GM21786 (cell line): ENCODE results near the gene CDH10.
A peak's percentile ranks its signal among the peaks of the same experiment; 100 is the strongest.

Source experiments
- ATAC-seq: cut with Tn5 transposase; IDR thresholded peaks from one replicate; pipeline ENCODE4 v1.9.1; 2021; ENCODE audit not compliant: unreplicated experiment

CDH10 gene

DNA sequence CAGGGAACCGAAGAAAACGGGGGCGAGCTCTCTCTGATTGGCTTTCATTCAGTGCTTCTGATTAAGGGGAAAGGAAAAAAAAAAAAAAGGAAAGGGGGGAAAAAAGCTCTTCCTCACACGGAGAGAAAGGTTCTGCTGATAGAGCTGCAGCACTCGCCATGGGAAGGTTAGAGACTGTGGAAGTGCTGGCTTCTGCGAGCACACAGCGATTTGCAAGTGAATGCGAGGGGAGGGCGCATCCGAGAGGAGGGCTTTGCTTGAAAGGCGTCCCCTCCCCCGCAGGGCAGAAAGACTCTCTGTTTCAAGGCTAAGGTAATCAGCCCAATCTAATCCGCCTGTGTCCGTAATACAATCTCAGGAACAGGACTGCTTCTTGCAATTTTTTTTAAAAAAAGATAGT lies at the start of gene CDH10:
TSS of gene CDH10 (minus strand) at position 218 of the 400 bp plus-strand sequence. CDS start 51,488 bp downstream, outside the sequence.
- ATAC-seq: no peak

DNA sequence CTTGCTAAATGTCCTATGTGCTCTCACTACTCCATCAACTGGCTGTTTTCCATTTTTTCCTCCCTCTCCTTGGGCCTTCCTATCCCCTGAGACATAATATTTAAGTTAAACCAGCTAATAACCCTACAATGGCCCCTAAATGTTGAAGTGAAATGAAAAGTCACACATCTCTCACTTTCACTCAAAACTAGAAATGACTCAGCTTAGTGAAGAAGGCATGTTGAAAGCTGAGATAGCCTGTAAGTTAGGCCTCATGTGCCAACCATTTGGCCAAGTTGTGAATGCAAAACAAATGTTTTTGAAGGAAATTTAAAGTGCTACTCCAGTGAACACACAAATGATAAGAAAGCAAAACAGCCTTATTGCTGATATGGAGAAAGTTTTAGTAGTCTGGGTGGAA lies 48.8 kb upstream of the CDH10 start:
- ATAC-seq: no peak

DNA sequence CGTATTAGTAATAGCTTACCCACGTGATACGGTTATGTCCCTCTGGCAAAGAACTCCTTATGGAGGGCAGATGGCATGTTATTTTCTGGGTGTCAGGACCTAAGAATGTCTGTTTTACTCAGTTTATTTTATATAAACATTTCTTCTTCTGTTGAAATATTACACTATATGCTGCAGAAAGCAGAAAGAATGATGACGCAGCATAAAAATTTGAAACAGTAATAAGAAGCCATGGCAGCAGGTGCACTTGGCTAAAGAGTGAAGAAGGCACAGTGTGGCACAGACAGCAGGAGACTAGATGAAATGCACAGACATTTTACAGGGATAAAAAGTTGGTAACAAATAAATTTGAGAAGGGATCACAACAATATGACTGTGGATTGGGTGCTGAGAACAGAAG lies 46.3 kb upstream of the CDH10 start:
- ATAC-seq: no peak

DNA sequence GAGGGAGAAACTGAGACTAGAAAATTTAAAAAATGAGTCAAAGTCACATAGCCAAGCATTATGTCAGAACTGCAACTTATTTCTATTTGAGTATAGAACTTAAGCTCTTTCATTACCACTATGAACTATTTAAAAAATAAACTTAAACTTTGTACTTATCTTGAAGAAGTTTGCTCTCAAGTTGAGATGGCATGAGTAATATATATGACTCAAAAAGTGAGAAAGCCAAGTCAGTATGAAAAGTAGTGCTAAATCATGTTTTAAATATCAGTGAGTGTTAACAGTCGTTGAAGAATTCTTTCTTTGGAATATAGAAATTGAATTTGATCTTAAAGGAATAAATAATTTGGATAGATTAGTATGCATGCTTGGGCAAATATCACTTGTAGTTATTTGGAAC lies 36.3 kb upstream of the CDH10 start:
- no peak for ATAC-seq

DNA sequence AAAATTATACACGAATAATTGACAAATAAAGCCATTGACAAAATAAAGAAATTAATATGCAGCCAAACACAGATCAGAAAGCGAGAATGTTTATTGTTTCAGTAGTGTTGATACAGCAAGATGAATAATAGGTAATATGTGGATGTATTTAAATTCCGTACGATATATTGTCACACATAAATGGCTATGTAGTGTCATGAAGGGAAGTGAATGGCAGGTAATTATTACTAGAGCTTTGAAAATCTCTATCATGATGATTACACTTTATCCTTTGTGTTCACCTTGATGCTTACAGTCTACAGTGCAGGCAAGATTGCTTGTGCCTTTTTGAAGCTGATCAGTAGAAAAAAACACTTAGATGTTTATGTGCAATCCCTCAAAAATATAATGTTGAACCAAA lies 23.3 kb upstream of the CDH10 start:
- ATAC-seq: no peak

DNA sequence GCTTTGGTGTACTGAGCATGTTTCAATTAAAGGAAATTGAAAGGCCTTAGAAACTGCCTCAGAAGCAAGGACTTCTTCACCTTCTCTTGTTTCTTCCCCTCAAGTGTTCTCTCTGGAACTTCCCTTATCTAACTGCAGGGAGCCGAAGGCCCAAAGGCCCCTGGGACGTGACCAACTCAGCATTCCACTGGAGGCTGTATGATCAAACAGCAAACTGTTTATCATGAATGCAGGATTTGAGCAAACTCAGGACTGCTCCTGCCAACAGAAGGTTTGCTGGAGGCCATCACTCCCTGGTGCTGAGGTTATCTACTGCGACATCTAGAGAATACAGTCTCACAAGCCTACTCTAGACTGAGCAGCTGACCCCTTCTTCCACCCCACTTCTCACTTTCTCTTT lies 4.8 kb upstream of the CDH10 start:
- no peak for ATAC-seq

DNA sequence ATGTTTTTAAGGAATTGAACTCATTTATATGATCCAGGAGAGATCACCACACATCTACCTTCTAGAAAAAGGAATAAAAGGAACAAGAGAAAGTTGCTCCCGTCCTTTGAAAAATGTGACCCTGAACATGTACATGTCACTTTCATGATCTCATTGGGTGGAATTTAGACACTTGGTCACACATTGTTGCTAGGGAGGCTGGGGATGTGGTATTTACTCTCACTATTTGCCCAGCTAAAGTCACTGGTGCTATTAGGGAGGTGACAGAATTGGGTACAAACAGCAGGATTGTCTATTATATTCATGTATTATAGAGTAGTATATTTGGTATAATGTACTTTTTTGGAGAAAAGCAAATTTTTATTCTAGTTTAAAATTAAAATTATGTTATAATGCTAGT lies 2.1 kb upstream of the CDH10 start:
- ATAC-seq: no peak

DNA sequence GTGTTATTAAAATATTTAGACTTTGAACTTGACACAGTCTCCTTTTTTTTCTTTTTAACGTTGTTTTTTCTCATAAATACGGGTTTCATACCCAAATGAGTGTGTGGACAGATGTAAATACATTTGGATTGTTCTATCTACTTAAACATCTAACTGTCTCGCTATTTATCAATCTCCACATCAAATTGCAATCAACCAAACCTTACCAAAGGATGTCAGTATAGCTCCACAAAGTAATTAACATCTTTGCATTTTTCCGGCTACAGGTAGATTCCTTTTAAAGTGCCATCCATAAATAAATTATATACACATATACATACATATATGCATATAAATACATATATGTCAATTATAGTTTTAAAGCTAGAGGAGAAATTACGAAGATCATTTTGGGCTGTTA lies 705 bp upstream of the CDH10 start:
- no peak for ATAC-seq

DNA sequence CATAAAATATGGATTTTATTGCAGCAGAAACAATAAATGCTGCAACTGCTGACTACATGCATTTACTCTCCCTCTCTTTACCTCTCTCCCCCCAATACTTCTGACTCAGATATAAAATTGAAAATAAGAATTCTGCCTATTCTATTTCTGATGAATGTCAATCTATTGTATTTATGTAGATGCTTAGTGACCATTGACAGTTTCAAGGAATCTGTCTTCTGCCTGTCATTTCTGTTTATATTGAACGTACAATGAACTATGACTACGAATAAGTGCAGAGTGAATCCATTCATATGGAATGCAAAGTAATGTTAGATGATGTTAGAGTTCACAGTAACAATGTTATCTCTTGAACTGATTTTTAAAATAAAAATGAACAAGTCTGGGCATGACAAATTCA lies 898 bp downstream of the CDH10 start:
- no peak for ATAC-seq

DNA sequence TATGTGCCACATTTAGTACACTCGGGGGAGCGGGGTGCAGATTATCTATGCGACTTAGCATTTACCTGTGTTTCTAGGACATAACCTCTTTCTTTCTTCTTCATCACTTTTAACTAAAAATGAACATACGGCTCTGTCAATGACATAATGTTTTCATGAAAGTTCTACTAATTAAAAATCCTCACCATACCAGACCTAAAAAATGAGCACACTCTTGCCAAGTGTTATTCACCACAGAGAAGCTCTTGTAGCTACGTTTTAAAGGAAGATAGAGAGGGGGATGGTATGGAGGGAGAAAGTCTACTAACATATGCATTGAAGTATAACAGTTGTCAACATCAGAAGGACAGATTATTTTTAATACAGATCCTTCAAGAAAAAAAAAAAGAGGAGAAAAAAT lies 1.6 kb downstream of the CDH10 start:
- ATAC-seq: no peak

DNA sequence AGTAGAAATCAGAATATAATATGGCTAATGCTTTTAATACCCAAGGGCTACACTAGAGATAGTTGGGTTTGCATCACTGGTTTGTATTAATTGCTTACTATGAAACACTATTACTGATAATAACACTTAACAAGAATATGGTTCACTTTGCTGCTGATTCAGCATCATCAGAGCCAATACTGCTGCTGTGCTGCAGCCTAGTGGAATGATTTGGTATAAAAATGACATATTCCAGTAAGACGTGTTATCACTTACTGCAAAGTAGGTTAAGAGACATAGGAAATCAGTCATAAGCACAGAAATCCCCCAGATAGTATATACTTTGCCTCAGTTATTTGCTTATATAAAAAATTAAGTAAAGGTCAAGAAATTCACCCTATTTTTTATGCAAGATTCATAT lies 2.8 kb downstream of the CDH10 start:
- no peak for ATAC-seq

DNA sequence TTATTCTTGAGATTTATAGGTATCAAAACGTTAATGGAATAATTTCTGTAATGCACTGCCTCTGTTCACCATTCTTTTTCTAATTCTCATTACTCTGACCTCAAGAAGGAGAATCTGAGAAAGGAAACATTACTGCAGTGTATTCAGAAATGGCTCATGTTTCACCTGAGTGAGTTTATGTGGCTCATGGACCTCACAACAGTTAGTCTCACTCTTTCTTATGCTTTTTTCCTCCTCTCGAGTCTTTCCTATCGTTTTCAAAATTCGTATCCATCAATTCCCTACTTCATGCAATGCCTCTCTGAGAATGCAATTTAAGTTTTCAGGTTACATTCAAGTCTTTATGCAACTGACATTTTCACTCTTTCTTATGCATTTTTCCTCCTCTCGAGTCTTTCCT lies 9.6 kb downstream of the CDH10 start:
- no peak for ATAC-seq

DNA sequence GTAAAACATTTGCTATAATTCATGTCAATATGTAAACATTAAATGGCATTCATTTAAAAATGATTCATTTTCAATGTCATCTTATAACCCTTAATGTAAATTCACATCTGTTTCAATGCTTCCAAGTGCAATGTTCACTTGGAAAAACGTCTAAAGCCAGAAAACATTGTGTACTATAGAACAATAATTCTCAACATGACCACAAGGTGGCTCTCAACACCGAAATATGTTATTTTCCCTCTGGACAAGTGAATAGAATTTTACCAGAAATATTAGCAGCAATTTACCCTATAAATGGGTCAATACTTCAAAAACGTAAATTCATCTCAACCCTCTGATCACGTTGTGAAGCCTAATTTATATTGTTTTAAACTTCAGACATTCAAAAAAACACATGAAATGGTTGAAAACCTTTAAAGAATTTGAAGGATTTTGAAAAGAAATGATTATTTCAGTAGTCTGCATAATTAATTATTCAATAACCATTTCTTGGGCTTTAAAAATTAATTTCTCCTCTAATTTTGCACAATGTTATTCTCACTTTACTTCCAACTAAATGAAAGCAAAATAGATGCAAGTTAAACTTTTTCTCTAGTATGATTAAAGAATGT lies 11.0 kb downstream of the CDH10 start:
- peak; percentile 72 for ATAC-seq

DNA sequence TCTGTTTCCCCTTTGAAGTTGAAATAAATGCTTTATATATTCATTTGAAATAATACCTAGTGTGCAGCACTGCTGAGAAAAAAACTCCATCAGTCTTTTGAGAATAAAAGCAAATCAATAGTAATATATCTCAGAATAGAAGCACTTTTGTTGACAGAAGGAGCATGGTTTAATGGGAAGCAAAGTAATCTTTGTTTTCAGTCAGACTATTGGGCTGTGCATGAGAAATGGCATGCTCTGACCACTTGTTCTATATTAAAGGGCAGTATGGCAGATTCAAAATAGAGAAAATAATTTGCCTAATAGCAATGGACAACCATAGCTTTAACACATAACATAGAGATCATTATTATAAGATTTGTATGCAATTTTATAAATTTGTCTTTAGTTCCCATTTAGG lies 12.4 kb downstream of the CDH10 start:
- no peak for ATAC-seq

DNA sequence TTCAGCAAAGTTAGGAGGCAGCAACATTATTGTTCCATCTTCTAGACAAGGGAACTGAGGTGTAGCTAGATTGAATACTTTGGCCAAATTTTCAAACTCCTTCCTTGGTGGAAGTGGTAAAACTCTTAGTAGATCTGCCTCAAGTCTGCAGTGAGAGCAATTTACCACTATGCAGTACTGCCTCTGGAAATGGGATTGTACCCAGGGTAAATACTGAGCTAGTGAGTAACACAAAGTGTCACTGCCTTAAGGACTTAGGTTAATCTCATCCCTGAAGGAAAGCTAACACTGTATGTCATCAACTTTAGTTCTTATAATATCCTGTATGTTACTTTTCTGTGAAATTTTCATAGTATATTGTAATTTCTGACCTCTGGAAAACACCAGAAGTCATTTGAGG lies 13.9 kb downstream of the CDH10 start:
- ATAC-seq: no peak

DNA sequence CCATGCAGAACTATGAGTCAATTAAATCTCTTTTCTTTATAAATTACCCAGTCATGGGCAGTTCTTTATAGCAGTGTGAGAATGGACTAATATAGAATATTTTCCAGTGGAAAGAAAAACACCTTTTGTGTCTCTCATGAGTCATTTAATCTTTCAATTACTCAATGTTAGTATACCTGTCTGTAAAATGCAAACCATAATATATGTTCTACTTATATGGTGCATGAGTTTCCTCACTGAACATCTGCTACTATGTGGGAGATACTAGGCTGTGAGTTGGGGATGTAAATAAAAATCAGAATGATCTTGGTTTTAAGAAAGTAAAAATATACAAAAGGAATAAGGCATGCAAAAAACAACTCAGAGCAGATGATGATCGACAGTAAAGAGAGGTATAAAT lies 15.0 kb downstream of the CDH10 start:
- ATAC-seq: no peak

DNA sequence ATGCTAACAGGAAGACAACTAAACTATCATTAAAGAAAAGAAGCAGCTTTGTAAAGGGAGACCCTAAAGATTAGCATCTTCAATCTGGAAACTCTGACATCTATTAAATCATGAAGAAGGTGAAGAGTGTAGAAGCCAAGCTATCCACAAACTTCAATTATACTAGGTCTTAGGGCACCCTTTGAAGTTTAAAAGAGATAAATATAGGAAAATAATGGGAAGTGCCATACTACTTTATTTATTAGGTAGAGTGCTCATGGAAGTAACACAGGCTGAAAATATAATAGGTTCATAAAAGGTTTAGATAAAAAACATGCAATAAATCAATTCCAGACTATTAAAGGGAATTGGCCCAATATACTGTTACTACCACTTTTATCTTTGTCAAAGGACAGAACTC lies 19.9 kb downstream of the CDH10 start:
- ATAC-seq: no peak

DNA sequence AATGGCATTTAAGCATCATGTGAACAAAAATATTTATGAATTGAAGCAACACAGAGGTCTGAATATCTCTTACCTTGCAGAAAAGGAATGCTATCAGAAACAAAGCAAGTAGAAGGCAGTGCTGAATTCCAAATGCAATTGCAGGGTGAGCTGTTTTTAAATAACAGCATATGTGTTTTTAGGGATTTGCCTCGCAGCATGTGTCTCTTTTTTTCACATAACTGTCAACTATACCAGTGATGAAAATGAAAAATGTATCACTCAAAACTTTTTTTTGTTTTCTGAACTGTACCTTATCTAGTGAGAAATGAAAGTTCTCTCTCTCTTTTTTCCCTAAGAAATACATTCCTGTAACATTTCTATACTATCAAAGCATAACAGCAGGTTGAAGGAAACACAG lies 21.2 kb downstream of the CDH10 start:
- no peak for ATAC-seq

DNA sequence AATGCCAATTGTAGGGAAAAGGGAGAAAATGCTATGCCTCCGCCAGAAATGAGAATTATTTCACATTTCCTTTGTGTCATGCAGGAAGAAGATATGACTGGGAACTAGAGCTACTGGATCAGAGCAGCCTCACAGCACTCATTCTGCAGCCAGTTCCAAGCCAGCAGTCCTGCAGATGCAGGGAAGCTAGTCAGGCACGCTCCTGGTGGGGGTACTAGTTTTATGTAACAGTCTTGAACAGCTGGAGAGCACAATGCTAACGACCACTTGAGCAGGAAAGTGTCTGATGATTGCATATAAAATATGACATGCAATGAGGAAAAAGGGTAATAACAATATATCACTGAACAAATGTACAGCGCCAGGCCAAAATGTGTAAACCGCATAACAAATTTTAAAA lies 21.7 kb downstream of the CDH10 start:
- ATAC-seq: no peak

DNA sequence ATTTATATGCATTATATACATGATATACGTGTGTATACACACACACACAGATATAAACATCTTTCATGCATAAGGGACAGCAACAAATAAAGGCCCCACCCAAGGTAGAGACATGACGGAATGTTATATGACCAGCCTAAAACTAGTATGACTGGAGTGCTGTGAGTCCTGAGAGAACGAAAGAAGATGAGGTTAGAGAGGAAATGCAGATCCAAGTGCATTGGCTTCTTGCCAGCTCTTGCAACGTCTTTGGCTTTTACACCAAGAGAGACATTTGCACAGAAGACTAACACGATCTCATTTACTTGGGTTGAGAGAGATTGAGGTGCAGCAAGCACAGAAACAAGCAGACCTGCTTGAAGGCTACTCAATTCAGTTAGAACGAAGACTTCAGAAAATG lies 23.0 kb downstream of the CDH10 start:
- ATAC-seq: no peak

DNA sequence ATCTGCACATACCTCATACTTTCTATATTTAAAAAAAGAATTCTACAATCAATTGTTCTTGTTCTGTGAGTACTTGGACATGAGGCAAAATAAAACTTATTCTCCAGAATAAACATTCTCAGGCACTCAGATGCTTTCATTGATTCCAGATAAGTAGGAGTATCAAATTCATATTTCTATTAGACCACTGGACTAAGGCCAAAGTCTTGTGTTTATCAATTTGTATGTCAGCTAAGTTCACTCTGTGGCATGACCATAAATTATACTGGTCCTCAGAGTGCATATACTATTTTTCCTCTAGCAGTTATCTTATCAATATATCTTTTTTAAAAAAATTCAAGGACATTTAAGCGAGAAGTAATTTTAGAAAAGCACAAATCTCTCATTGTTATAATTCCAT lies 28.2 kb downstream of the CDH10 start:
- no peak for ATAC-seq

DNA sequence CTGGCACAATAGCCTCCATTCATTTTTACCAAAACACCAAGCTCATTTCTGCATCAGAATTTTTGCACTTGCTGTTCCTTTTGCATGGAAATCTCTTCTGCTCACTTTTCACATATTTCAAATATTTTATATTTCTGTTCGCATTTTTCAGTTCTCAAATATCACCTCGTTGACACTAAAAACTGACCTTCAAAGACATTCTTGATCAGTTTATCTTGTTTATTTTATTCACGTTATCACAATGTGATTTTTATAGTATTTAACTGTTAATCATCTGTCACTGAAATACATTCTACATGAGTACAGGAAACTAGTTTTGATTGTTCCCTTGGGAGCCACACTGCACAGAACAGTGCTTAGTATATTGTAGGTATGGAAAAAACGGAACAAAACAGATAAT lies 29.6 kb downstream of the CDH10 start:
- ATAC-seq: no peak

DNA sequence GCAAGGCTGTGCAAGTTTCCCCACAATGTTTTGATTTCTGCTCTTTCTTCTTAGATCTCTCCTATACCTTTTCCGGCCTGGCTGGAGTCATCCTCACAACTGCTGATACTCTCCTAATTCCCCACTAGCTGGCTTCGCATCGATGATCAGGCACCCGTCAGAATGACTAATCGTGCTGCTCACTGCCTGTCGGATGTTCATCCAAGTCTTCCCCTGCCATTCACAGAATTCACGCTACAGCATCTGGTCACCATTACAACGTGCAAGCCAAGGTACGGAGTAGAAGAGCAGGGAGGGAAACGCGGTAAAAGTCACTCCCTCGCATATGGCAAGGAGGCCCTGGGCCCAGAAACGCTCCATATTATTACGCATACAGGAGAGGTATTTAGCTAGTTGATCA lies 35.1 kb downstream of the CDH10 start:
- ATAC-seq: no peak

DNA sequence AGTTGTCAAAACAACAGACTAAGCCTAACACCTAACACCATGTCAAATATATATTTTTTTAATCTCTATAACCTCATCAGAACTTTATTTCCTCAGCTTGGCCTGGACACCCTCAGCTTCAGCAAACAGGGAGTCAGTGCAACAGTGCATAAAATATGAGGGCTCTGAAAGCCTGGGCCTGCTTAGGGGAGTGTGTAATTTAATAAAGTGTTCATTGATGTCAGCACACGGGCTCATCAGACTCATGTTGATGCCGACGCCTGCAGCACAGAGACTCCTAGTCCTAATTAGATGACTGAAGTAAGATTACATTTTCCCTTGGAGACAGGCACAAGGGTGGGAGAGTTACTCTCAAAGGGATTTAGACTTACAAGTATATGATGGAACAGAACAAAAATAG lies 37.8 kb downstream of the CDH10 start:
- no peak for ATAC-seq
